ENCODE data around the gene PAK6.

PAK6 gene

GRCh38 chr15:40287968-40288367 lies 49.1 kb downstream of the PAK6 start:
- no peaks in the 10 kb centered on the region for H3K9me3 ChIP-seq
- no peak for TF ChIP-seq CTCF (IDR thresholded peaks at IDR 0.05)
- no peak overlapping the region for H3K4me3 ChIP-seq (ENCODE audit: low read depth in 1 of 2, low read length in 1 of 2)
- H3K27me3 ChIP-seq = peaks cover 12% of the 10 kb centered on the region
- H3K4me1 ChIP-seq (ENCODE audit: control insufficient read depth in 1 of 2, insufficient read depth in 1 of 2, low read depth in 1 of 2, low read length in 1 of 2) = peaks cover 7 to 16% of the 10 kb centered on the region in 2 experiments
- H3K27ac ChIP-seq = no peak overlapping the region
- H3K36me3 ChIP-seq = peaks cover 82% of the 10 kb centered on the region

GRCh38 chr15:40289140-40289775 lies 50.4 kb downstream of the PAK6 start:
- no peaks in the 10 kb centered on the region for H3K9me3 ChIP-seq
- H3K36me3 ChIP-seq = peaks cover 95% of the 10 kb centered on the region
- no peak overlapping the region for H3K4me3 ChIP-seq (ENCODE audit: low read depth in 1 of 2, low read length in 1 of 2)
- peaks cover 8 to 18% of the 10 kb centered on the region in 2 experiments for H3K4me1 ChIP-seq (ENCODE audit: control insufficient read depth in 1 of 2, insufficient read depth in 1 of 2, low read depth in 1 of 2, low read length in 1 of 2)
- TF ChIP-seq CTCF (IDR thresholded peaks at IDR 0.05) = no peak
- H3K27me3 ChIP-seq = no peaks in the 10 kb centered on the region
- H3K27ac ChIP-seq = no peak overlapping the region

GRCh38 chr15:40290545-40290917 lies 51.7 kb downstream of the PAK6 start:
- H3K27me3 ChIP-seq = no peaks in the 10 kb centered on the region
- H3K4me1 ChIP-seq (ENCODE audit: control insufficient read depth in 1 of 2, insufficient read depth in 1 of 2, low read depth in 1 of 2, low read length in 1 of 2) = peaks cover 8 to 10% of the 10 kb centered on the region in 2 experiments
- H3K36me3 ChIP-seq = peaks cover 100% of the 10 kb centered on the region

GRCh38 chr15:40290918-40291574 lies 52.2 kb downstream of the PAK6 start:
- Histone ChIP-seq H3K27ac (no peak overlapping the region), H3K36me3 (peaks cover 100% of the 10 kb centered on the region), H3K4me3 (ENCODE audit: low read depth in 1 of 2, low read length in 1 of 2) (no peak overlapping the region), H3K9me3 (no peaks in the 10 kb centered on the region), H3K27me3 (no peaks in the 10 kb centered on the region), H3K4me1 (ENCODE audit: control insufficient read depth in 1 of 2, insufficient read depth in 1 of 2, low read depth in 1 of 2, low read length in 1 of 2) (peaks cover 7 to 8% of the 10 kb centered on the region in 2 experiments)
- no peak for TF ChIP-seq CTCF (IDR thresholded peaks at IDR 0.05)

More at GRCh38 chr15:40290545-40290917, 51.7 kb downstream of the PAK6 start:
- Histone ChIP-seq H3K4me3 (ENCODE audit: low read depth in 1 of 2, low read length in 1 of 2) (no peak overlapping the region), H3K27ac (no peak overlapping the region), H3K9me3 (no peaks in the 10 kb centered on the region)
- no peak for TF ChIP-seq CTCF (IDR thresholded peaks at IDR 0.05)

- Histone ChIP-seq H3K4me3 (ENCODE audit: low read depth in 1 of 2, low read length in 1 of 2) (no peak overlapping the region), H3K27me3 (no peaks in the 10 kb centered on the region), H3K27ac (no peak overlapping the region), H3K4me1 (ENCODE audit: control insufficient read depth in 1 of 2, insufficient read depth in 1 of 2, low read depth in 1 of 2, low read length in 1 of 2) (peaks cover 7 to 8% of the 10 kb centered on the region in 2 experiments), H3K9me3 (no peaks in the 10 kb centered on the region), H3K36me3 (peaks cover 100% of the 10 kb centered on the region)
- TF ChIP-seq CTCF (IDR thresholded peaks at IDR 0.05) = no peak
These were observed 53.4 kb downstream of the PAK6 start for GRCh38 chr15:40292246-40292645.

Measured in neutrophil (primary cell).